HEK293 (cell line): ENCODE measurements around the gene PTH1R.

ENCODE experiments used
- CTCF ChIA-PET: fragments of 350-600 bp; formaldehyde crosslinking; extraction: SDS; loops from one replicate; lab custom pipeline; 2021; ENCODE audit warnings: antibody characterized with exemption; lab: Yijun Ruan, JAX
- POLR2A ChIA-PET: fragments of 300-600 bp; formaldehyde crosslinking; extraction: SDS; loops from one replicate; lab custom pipeline; 2020; ENCODE audit warnings: antibody characterized with exemption, inconsistent platforms; lab: Yijun Ruan, JAX
- H3K27ac ChIP-seq: fragments of 200-500 bp; sonication (Bioruptor generic); 2 replicates; pipeline ENCODE4 v1.5.1; 2014; ENCODE audit warnings: low read depth, low read length, control low read depth, inconsistent platforms; ENCODE audit errors: extremely low read depth
- H3K36me3 ChIP-seq, 2 experiments: fragments of 200-500 bp in 1 of 2; sonication (Bioruptor generic) in 1 of 2; 1 replicate in 1 of 2; 2 replicates in 1 of 2; pipeline ENCODE4 v1.5.1; 2014 to 2017; ENCODE audit warnings: inconsistent platforms in 2 of 2, low read length in 2 of 2; ENCODE audit not compliant: control insufficient read depth in 2 of 2, insufficient read depth in 1 of 2
- H3K4me1 ChIP-seq: fragments of 200-500 bp; sonication (Bioruptor generic); 2 replicates; pipeline ENCODE4 v1.5.1; 2014; ENCODE audit warnings: mild to moderate bottlenecking, low read length, inconsistent platforms; ENCODE audit not compliant: control insufficient read depth, insufficient read depth
- H3K4me3 ChIP-seq: 2 replicates; pipeline ENCODE4 v1.5.1; 2011; ENCODE audit warnings: low read depth, mild to moderate bottlenecking, control low read depth, low read length, moderate library complexity
- H3K9me3 ChIP-seq: fragments of 200-500 bp; sonication (Bioruptor generic); 2 replicates; pipeline ENCODE4 v1.5.1; 2014; ENCODE audit warnings: low read depth, low read length, inconsistent platforms; ENCODE audit not compliant: control insufficient read depth, insufficient read depth
- MZF1 ChIP-seq: fragments of 450-650 bp; formaldehyde crosslinking; IDR thresholded peaks from 2 replicates; pipeline ENCODE4 v1.5.1; 2017; ENCODE audit warnings: missing biosample characterization, missing genetic modification characterization, borderline replicate concordance
- SCRT2 ChIP-seq: fragments of 450-650 bp; formaldehyde crosslinking; IDR thresholded peaks from 2 replicates; pipeline ENCODE4 v1.5.1; 2016; ENCODE audit warnings: missing biosample characterization, missing genetic modification characterization
- ZBTB44 ChIP-seq: fragments of 450-650 bp; IDR thresholded peaks from 2 replicates; pipeline ENCODE4 v1.5.1; 2018; ENCODE audit warnings: missing biosample characterization, mild to moderate bottlenecking, missing genetic modification characterization
- ZFHX2 ChIP-seq: fragments of 450-650 bp; formaldehyde crosslinking; conservative IDR thresholded peaks from 2 replicates; pipeline ENCODE4 v1.5.1; 2016; ENCODE audit warnings: missing biosample characterization, missing genetic modification characterization
- ZNF112 ChIP-seq: fragments of 450-650 bp; formaldehyde crosslinking; IDR thresholded peaks from 2 replicates; pipeline ENCODE4 v1.5.0; 2017; ENCODE audit warnings: missing biosample characterization, missing genetic modification characterization
- ZNF169 ChIP-seq: fragments of 450-650 bp; formaldehyde crosslinking; IDR thresholded peaks from 2 replicates; pipeline ENCODE4 v1.5.1; 2016; ENCODE audit warnings: missing biosample characterization, missing genetic modification characterization
- ZNF23 ChIP-seq: fragments of 450-650 bp; formaldehyde crosslinking; IDR thresholded peaks from 2 replicates; pipeline ENCODE4 v1.5.1; 2016; ENCODE audit warnings: missing biosample characterization, missing genetic modification characterization, borderline replicate concordance
- ZNF24 ChIP-seq: fragments of 450-650 bp; formaldehyde crosslinking; IDR thresholded peaks from 2 replicates; pipeline ENCODE4 v1.5.1; 2016; ENCODE audit warnings: missing biosample characterization, missing genetic modification characterization
- ZNF335 ChIP-seq: fragments of 450-650 bp; formaldehyde crosslinking; conservative IDR thresholded peaks from 2 replicates; pipeline ENCODE4 v1.5.1; 2016; ENCODE audit warnings: missing biosample characterization, missing genetic modification characterization
- ZNF433 ChIP-seq: fragments of 450-650 bp; formaldehyde crosslinking; IDR thresholded peaks from 2 replicates; pipeline ENCODE4 v1.5.1; 2016; ENCODE audit warnings: missing biosample characterization, missing genetic modification characterization, low read depth
- ZNF449 ChIP-seq: fragments of 450-650 bp; formaldehyde crosslinking; IDR thresholded peaks from 2 replicates; pipeline ENCODE4 v1.5.1; 2017; ENCODE audit warnings: missing biosample characterization, mild to moderate bottlenecking, missing genetic modification characterization, moderate library complexity
- ZNF488 ChIP-seq: fragments of 450-650 bp; formaldehyde crosslinking; IDR thresholded peaks from 2 replicates; pipeline ENCODE4 v1.5.1; 2016; ENCODE audit warnings: missing biosample characterization, missing genetic modification characterization
- ZNF529 ChIP-seq: fragments of 450-650 bp; formaldehyde crosslinking; IDR thresholded peaks from 2 replicates; pipeline ENCODE4 v1.5.1; 2017; ENCODE audit warnings: missing genetic modification characterization, missing biosample characterization; ENCODE audit not compliant: insufficient replicate concordance
- ZNF585B ChIP-seq: fragments of 450-650 bp; formaldehyde crosslinking; IDR thresholded peaks from 2 replicates; pipeline ENCODE4 v1.5.1; 2016; ENCODE audit warnings: missing biosample characterization, missing genetic modification characterization
- ZNF654 ChIP-seq: fragments of 450-650 bp; formaldehyde crosslinking; IDR thresholded peaks from 2 replicates; pipeline ENCODE4 v1.5.1; 2016; ENCODE audit warnings: low read depth, missing biosample characterization, missing genetic modification characterization
- ZNF658 ChIP-seq: fragments of 450-650 bp; formaldehyde crosslinking; IDR thresholded peaks from 2 replicates; pipeline ENCODE4; 2016; ENCODE audit warnings: missing biosample characterization, missing genetic modification characterization
- ZNF677 ChIP-seq: fragments of 450-650 bp; IDR thresholded peaks from 2 replicates; pipeline ENCODE4 v1.5.0; 2018; ENCODE audit warnings: missing biosample characterization, mild to moderate bottlenecking, missing genetic modification characterization, moderate library complexity
- ZNF747 ChIP-seq: fragments of 450-650 bp; formaldehyde crosslinking; IDR thresholded peaks from 2 replicates; pipeline ENCODE4 v1.5.1; 2016; ENCODE audit warnings: missing biosample characterization, missing genetic modification characterization
- ZNF76 ChIP-seq: fragments of 450-650 bp; formaldehyde crosslinking; IDR thresholded peaks from 2 replicates; pipeline ENCODE4; 2016; ENCODE audit warnings: low read depth, missing biosample characterization, missing genetic modification characterization, borderline replicate concordance

Gene PTH1R

GRCh38 chr3:46860810-46861604 lies 16.5 kb upstream of the PTH1R start:
- ChIA-PET POLR2A (no interaction called here), CTCF (interaction anchor here (1.0 kb wide), 1 partner anchor 34 kb away, joined by 4 read pairs; no protein-coding TSS in a partner anchor)
- no peaks in the 10 kb centered on the region for H3K4me1 ChIP-seq
- H3K9me3 ChIP-seq, result no peaks in the 10 kb centered on the region
- no peak overlapping the region for H3K4me3 ChIP-seq
- no peak overlapping the region for H3K27ac ChIP-seq
- no peaks in the 10 kb centered on the region for H3K36me3 ChIP-seq
- TF ChIP-seq ZNF335 (no peak), ZNF747 (tag by site-specific recombination) (no peak), ZNF658 (no peak), ZNF24 (no peak), ZNF23 (tag by site-specific recombination) (no peak), ZFHX2 (tag by site-specific recombination) (no peak), ZNF433 (tag by site-specific recombination) (no peak)

GRCh38 chr3:46861605-46862368 lies 15.7 kb upstream of the PTH1R start:
- Histone ChIP-seq H3K9me3 (no peaks in the 10 kb centered on the region), H3K4me3 (no peak overlapping the region), H3K36me3 (no peaks in the 10 kb centered on the region)
- no peak for TF ChIP-seq ZNF654
- TF ChIP-seq ZNF488 (tag by site-specific recombination), result no peak
- TF ChIP-seq ZNF449 (tag by site-specific recombination), result no peak
- TF ChIP-seq ZNF112 (tag by site-specific recombination), result no peak
- TF ChIP-seq MZF1 (tag by site-specific recombination), result no peak
- no peak for TF ChIP-seq ZNF585B
- TF ChIP-seq, all 188 proteins: peak for 0
- ChIA-PET POLR2A (no interaction called here), CTCF (interaction anchor here (0.7 to 1.0 kb wide), 2 partner anchors 33 to 71 kb away, joined by 3 to 4 read pairs; no protein-coding TSS in a partner anchor)
- Histone ChIP-seq H3K27ac (no peak overlapping the region), H3K4me1 (no peaks in the 10 kb centered on the region)

- CTCF ChIA-PET, result interaction anchor here (0.7 to 1.5 kb wide), 3 partner anchors 32 to 72 kb away, joined by 3 to 4 read pairs (median 3); no protein-coding TSS in a partner anchor
- Histone ChIP-seq H3K9me3 (no peaks in the 10 kb centered on the region), H3K4me1 (no peaks in the 10 kb centered on the region), H3K27ac (no peak overlapping the region), H3K36me3 (no peaks in the 10 kb centered on the region), H3K4me3 (no peak overlapping the region)
- POLR2A ChIA-PET, result no interaction called here
- TF ChIP-seq ZNF169, result no peak
- TF ChIP-seq ZNF76 (tag by site-specific recombination), result no peak
- TF ChIP-seq SCRT2 (tag by site-specific recombination), result no peak
- no peak for TF ChIP-seq ZNF529
- no peak for TF ChIP-seq MZF1 (tag by site-specific recombination)
- no peak for TF ChIP-seq ZBTB44 (tag by site-specific recombination)
- 0 out of 2 replicates have a peak, but pooled peaks have one; percentile 38 for TF ChIP-seq ZNF677 (tag by site-specific recombination)
Measured at GRCh38 chr3:46862369-46863025, 15.0 kb upstream of the PTH1R start.
